H1 (cell line): Measurements from ENCODE around the gene PLEKHM3.

Experiments used
- CEBPB ChIP-seq: IDR thresholded peaks from 2 replicates; pipeline ENCODE4 v1.6.1; 2012; ENCODE audit warnings: low read depth, low read length
- GABPA ChIP-seq: IDR thresholded peaks from 2 replicates; pipeline ENCODE4 v1.6.1; 2011; ENCODE audit warnings: mild to moderate bottlenecking, low read length, moderate library complexity, borderline replicate concordance; ENCODE audit not compliant: insufficient read depth

GRCh38 chr2:207791579-207792243, 233.6 kb downstream of the PLEKHM3 start:
- TF ChIP-seq GABPA (no peak), CEBPB (no peak)
